Femur (tissue), 1 donor: ENCODE data around the gene DERA.
A peak's percentile ranks its signal among the peaks of the same experiment; 100 is the strongest.
"Not testable (repeated sequence)": the region's sequence is repeated elsewhere in the genome, so short reads cannot be mapped to it uniquely, and the experiment has no call there.

Experiments used
- DNase-seq: peaks from one replicate; pipeline ENCODE4 v3.0.0-alpha.2; 2017

DERA gene

DNA sequence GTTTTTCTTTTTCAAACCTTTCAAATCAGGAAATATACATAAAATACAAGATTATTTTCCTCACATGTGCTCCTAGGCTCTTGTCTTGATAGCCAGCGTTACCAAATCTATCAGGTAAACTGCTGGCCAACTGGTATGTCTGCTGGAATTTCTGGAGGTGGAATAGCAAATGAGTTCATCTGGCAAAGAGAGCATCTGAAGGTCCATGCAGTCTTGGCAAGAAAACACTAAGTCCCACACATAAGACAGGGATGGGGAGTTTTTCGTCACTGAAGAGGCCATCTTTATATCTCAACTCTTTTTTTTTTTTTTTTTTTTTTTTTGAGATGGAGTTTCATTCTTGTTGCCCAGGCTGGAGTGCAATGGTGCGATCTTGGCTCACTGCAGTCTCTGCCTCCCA, 60.1 kb downstream of the DERA start:
- DNase-seq, result no peak

DNA sequence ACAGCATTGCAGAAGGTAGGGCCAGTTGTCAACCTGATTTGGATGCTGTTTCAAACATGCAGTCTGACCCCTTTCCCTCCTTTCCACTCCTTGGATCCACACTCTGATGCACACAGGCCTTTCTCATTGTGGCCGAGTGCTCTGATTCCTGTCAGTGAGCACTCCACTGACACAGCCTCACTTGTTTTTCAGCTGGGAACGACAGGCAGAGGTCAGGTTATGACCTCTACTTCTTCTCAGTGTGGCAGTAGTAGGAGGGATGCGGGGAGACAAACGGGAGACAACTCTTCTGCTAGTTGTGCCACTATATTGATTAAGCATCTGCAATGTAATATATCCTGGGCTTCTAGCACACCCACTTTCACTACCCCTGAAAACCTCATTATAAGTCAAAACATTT, 61.8 kb downstream of the DERA start:
- DNase-seq, result no peak

DNA sequence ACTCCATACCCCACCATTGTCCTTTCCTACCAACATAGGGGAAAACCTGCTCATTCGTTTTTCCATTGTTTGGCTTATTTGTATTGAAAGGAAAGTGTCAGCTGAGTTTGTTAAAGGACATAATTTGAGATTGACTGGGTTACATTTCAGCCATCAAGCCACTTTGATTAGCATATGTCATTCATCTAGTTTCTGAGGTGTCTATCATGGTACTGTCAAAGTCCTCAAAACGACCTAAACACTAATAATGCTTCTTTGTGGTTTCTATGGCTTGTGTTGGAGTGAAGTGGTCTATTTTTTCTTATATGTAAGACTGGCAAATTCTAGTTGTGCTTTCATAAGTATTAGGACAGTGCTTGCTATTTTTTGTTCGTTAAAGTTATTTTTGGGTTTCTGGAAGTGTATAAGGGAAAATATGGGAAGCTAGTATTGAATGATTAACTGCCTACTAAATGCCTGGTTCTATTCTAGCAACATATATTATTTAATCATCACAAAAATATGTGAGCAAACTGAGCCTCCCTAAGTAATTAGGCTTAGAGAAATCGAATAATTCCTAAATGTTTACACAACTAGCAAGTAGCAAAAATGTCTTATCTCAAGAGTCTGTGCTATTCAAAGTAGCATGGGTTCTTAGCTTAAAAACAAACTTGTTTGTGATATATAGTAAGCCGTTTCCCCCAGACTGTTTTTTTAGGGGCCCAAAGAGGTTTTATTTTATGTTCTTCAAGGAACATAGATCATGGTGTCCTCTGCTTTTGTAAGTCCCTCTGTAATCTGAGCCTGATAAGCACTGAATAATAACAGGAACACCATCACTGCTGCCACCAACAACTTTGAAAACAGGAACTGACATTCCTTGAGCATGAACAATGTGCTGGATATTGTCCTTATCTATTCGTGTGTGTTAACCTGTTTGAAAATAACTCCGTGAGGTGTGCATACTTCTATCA, 67.1 kb downstream of the DERA start:
- no peak for DNase-seq

DNA sequence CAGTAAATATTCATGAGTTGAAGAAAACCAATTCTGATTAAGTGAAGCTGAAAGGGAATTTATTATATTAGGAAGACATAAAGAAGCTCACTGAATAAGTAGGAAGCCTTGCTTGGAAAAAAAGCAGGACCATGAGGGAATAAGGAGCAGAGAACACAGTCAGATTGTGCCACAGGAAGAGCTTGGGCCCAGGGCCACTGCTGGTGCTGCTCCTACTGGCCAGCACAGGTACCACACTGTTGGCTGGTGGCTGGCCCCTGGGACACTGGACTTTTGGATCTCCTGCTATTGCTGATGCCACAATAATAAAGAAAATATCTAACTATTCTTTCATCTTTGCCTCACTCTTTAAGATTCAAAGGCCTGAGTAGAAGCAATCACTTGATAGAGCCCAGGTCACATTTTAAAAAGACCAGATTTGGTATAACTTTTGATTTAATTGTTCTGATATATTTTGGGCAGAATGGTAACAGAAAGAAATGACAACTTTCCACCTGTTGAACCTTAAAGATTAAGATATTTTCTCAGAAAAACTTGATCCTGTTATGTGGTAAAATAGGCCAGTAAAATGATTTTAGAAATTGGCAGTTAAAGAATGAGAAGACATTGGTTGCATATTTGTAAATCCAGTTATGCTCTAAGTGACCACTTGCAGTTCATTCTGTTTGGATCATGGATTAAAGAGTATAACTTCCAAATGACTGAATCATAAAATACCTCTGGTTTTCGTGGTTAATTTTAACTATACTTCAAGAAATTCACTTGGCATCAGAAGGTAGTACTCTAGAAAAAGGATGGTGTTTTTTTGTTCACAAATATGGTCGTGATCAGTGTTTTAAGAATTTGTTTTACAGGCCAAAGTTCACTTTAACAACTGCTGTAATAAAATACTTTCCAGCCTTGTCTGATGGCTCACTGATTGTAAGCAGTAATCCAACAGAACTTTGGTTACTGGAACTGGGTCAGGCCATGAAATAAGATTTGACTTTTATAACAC, 68.3 kb downstream of the DERA start:
- no peak for DNase-seq

DNA sequence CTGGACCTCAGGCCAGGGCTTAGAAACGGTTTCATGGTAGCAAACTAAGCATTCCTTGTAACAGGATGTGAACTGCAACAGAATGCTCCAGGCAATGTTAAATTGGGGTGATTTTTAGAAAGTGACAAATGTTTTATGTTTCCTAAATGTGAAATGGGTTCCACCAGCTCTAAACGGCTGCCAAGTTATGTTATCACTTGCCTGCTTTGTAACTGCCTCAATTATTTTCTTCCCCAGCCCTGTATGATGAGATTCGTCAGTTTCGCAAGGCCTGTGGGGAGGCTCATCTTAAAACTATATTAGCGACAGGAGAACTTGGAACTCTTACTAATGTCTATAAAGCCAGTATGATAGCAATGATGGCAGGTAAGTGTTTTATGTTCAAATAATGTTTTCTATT, 70.9 kb downstream of the DERA start:
- DNase-seq, result no peak

DNA sequence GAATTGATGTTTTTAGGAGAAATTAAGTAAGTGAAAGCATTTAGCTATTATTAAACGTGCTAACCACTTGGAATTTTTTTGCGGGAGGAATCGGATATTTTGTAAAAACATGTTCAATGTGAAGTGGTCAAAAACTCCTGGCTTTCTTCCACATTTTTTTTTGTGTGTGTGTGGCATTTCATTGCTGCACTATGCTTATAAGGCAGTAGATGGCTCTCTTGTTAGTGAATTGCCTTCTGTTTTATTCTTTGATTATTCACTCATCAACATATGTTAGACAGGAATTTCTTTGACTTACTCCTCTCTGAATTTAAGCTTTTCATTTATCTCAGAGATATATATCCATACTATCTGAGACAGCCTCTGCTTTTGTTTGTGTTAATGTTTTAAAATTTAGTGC, 71.3 kb downstream of the DERA start:
- no peak for DNase-seq

DNA sequence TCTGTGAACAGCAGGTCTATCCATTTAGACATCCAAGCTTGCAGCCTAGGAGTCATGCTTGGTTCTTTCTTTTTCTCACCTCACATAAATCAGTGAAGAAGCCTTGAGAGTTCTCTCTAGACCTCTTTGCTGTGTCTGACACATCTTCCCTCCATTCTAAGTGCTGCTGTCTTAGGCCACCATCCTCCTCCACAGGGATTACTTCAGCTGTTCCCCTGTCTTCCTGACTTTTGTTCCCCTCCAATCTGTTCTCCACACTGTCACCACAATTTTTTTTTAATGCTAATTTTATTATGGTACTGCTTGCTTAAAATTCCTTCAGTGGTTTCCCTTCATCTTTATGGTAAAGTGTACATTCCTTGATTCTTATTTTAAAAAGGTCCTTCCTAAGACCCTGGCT, 71.8 kb downstream of the DERA start:
- no peak for DNase-seq

DNA sequence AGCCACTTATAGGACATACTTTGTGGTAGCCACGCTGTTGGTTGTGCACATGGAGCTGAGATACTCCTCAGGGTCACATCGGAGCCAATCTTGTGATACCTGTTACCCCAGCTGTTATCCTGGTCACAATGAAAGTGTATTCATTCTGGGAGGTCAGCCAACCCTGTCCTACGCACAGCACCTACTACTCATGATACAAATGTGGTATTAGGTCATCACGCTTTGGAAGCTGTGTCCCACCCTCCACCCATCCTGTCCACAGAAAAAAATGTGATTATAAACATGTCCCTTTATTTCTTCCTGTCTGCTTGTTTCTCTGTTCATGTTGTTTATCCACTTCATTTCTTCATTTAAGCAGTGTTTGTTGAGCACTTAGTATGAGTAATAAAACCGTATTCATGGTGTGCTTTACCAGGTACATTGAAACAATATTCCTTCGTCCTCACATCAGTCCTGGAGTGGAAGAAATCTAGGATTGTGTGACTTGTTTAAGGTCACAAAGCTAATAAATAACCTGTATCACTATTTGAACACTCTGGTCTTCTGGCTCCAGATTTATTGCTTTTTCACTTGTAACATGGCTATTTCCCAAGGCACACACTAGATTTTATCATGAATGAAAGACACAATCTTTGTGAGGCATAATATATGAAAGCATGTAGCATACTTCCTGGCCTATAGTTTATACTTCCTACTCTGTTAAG, 73.1 kb downstream of the DERA start:
- no peak for DNase-seq

DNA sequence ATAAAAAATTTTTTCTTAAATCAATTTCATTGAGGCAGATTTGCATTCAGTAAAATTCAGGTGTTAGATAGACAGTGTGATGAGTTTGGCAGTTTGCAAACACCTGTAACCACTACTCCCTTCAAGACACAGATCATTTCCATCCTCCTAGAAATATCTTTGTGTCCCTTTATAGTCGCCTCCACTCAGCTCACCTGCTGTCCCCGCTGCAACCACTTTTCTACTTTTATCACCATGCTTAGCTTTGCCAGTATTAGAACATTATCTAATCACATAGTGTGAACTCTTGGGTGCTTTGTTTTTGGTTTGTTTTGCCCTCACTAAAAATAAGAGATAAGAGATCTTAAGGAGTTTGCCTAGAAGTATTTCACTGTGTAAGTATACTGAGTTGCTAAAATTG, 73.8 kb downstream of the DERA start:
- DNase-seq, result no peak

DNA sequence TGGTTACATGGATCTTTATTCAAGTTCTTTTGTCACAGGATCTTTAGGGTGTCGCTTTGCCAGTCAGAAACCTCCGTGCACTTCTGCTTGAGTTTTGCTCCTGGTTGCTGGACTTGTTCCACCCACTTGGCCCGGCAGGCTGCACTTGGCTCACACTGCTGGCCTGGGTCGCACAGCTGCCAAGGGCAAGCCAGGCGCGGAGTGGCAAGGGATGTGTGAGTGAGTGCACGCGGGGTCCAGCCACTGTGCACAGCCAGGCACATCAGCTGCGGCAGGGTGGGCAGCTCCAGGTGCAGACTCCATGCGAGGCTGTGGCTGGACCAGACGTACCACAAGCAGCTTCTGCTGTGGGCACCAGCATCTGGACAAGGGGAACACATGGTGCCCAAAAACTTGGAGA, 76.6 kb downstream of the DERA start:
- DNase-seq, result peak; percentile 36

DNA sequence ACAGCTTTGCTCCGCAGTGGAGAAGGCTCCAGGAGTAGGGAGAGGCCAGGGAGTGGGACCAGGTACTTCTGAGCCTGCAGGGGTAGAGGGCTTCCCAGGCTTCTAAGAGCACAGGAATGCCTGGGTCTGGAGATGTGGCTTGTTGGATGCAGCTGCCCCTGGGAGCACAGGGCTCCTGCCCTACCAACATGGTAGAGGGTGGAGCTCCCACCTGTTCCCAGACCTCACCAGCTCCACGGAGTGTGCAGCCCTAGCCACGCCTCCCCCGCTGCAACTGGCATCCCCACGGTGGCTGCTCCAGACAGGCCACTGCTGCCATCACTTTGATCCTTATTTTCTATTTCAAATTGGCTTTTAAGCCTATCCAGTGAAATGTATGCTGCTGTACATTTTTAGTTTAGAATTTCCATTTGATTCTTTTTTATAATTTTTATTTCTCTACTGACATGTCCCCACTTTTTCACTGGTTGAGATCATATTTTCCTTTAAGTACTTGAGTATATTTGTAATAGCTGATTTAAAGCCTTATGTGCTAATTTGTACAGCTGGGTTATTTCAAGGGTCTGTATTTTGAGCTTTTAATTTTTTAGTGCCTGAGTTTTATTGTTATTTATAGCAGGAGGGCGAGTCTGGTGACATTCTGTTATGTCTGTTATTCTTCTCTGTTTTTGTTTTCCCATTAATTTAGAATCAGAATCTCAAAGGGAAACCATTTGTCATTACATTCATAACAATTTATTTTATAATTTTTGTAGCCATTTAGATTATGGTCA, 78.0 kb downstream of the DERA start:
- DNase-seq, result no peak

DNA sequence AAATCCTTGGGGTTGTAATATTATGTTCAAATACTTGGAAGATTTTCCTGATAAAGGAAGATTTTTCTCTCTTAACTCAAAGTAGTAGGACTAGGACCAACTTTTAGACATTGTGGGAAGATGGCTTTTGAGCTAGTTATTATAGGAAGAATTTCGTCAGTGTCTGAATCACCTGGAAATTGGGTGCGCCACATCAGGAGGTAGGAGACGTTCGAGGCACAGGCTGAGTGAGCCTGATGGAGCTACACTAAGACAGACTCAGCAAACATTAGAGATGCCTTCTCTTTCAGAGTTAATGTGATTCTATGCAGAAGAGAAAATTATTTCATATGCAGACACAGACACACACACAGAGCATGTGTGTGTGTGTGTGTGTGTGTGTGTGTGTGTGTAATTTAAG, 84.7 kb downstream of the DERA start:
- DNase-seq, result no peak

DNA sequence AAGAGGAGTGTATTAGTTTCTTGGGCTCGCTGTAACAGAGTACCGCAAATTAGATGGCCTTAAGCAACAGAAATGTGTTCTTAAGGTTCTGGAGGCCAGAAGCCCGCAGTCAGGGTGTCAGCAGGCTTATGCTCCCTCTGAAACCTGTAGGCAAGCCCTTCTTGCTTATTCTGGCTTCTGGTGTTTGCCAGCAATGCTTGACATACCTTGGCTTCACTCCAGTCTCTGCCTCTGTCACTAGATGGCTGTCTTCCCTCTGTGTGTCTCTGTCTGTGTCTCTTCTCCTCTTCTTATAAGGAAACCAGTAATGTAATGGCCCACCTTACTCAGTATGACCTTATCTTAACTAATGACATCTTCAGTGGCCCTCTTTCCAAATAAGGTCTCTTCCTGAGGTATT, 85.1 kb downstream of the DERA start:
- peak; percentile 41 for DNase-seq

DNA sequence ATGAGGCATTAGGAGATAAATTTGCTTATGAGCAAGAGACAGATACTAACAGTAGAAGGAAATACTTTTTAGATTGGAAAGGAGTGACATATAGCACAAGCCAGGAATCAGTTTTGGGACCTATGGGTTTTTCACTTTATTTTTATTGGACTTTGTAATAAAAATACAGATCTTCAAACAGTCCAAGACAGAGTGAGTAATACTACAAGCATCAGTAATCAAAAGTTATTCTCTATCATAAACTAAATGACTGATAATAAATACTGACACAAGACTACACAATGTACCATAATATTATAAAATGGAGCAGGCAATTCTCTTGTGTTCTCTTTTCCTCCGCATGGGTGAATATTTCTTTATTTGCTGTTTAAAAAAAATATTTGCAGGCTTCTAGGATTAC, 85.8 kb downstream of the DERA start:
- DNase-seq, result no peak

DNA sequence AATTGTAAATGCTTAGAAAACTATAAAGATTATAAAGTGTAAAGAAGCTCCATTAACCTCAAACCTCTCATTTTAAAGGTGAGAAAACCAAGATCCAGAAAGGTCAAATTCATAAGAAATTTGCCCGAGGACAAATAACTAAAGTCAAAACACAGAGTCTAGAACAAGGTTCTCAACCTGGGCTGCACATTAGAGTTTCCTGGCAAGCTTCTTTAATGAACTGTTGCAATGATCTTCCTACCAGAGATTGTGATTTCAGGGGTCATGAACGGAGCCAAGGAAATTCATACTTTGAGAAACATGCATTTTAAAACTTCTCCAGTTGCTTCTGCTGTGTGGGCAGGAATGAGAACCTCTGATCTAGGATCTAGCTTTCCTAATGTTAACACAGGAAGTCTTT, 86.8 kb downstream of the DERA start:
- no peak for DNase-seq

DNA sequence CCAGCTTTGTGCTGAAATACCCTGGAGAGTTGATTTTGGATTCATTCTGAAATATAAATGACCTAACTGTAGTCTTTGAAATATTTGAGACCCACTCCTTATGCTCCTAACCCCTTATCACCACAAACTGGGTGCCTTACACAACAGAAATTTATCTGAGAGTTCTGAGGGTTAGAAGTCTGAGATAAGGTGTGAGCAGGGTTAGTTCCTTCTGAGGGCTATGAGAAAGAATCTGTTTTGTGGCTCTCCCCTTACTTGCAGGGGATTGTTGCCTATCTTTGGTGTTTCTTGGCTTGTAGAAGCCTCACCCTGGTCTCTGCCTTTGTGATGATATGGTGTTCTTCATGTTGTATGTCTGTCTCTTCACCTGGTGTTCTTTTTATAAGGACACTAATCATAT, 91.7 kb downstream of the DERA start:
- no peak for DNase-seq

DNA sequence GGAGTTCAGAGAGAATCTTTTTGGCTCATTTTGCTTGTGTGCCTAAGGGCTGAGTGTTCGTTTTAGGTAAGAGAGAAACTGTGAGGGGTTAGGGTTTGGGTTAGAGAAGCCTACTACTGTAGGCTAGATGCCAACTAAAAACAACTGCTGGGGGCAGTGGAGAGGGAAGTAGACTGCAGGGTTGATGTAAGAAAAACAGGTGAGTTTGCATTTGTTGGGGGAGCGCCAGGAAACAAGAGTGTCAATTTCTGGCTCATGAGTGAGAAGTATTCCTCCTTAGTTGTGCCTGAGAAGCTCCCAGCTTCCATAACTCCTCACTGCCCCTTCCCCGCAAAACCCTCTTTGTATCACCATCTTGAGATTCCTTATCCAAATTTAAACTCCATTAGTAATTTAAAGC, 92.3 kb downstream of the DERA start:
- DNase-seq, result no peak

DNA sequence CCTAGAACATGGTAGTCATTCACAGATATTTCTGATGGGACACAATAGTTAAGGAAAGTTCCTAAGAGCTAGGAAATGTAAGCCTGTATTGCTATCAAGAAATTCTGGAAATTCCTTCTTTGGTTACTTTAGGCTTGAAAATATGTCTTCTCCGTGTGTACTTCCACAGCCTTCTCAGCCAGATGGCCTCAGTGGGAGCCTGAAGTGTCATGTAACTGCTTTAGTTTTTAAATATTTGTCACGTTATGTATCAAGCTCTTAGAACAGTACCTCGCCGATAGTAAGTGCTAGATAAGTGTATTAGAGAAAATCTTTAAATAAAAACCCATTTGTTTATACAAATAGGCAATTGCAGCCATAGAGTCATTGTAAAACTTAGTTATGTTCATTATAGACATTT, 95.6 kb downstream of the DERA start:
- DNase-seq, result no peak

DNA sequence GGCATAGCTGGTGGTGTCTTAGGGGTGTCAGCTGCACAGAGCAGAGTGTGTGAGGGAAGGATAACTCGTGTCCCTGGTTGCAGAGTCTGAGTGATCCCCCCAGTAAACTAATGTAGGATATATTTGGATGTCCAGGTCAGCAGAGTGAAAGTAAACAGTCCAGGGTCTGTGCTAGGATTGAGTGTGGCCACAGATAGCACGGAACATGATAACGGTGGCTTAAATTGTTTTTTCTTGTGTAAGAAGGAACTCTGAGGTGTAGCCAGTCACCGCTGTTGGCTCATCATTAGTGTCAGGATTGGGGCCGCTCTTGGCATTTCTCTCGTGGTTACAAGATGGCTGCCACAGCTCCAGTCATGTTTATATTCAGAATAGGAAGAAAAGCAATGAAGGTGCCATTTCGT, 97.3 kb downstream of the DERA start:
- DNase-seq, result no peak

DNA sequence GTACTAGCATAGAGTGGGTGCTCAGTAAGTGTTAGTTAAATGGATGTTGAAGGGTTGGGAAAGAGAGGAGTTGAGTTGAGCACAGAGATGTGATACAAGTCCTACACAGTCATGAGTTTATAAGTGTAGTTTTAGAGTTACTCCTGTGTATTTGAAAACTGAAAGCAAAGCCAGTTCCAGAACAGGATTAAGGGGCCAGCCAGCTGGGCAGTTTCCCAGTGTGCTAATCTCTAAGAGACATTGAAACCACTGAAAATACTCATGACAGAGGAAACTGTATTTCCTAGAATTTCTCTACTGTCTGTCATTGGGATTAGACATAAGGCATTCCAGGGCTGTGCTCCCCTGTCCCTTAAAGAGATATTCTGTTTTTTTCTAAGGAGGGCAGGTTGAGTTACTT, 101.0 kb downstream of the DERA start:
- peak; percentile 91 for DNase-seq

DNA sequence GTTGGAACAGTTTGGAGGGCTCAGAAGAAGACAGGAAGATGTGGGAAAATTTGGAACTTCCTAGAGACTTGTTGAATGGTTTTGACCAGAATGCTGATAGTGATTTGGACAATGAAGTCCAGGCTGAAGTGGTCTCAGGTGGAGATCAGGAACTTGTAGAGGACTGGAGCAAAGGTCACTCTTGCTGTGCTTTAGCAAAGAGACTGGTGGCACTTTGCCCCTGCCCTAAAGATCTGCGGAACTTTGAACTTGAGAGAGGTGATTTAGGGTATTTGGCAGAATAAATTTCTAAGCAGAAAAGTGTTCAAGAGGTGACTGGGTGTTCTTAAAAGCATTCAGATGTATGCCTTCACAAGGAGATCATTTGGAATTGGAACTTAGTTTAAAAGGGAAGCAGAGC, 102.6 kb downstream of the DERA start:
- not testable (repeated sequence) for DNase-seq

DNA sequence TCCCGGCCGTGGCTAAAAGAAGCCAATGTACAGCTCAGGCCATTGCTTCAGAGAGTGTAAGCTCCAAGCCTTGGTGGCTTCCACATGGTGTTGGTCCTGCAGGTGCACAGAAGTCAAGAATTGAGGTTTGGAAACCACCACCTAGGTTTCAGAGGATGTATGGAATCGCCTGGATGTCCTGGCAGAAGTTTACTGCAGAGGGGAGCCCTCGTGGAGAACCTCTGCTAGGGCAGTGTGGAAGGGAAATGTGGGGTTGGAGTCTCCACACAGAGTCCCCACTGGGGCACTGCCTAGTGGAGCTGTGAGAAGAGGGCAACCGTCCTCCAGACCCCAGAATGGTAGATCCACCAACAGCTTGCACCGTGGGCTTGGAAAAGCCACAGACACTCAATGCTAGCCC, 103.3 kb downstream of the DERA start:
- DNase-seq, result not testable (repeated sequence)
